HCT116 (cell line): ENCODE results near the gene FAXDC2. TPM values are rescaled to one million over a fixed set of nuclear protein-coding genes. Genes with fewer than 3 reads are reported as not detected.

Source experiments
- ATAC-seq: fragments of 200-7000 bp; cut with Tn5 transposase; 2 replicates; pipeline ENCODE4 v1.9.1; 2020; ENCODE audit warnings: mild to moderate bottlenecking, moderate library complexity
- BruUV-seq: library from RNA; stranded (reverse); fragments of 400-500 nt; replicated peaks from 2 replicates; lab custom pipeline; 2021; lab: Mats Ljungman, UMichigan
- CTCF ChIA-PET: fragments of 300-600 bp; sonication (Branson Sonifier 250); formaldehyde crosslinking; loops from one replicate; lab custom pipeline; 2021; ENCODE audit warnings: antibody characterized with exemption; lab: Charles Lee
- POLR2A ChIA-PET: fragments of 300-600, 350-600 bp; sonication (Branson Sonifier 250); formaldehyde crosslinking; loops from one replicate; lab custom pipeline; 2021; ENCODE audit warnings: antibody characterized with exemption; lab: Charles Lee
- RAD21 ChIA-PET, 2 experiments: fragments of 300-600 bp; sonication (Branson Sonifier 250); formaldehyde crosslinking; loops; one replicate each; lab custom pipeline; 2023; ENCODE audit warnings: low total read pairs in 2 of 2; ENCODE audit not compliant: uncharacterized antibody in 2 of 2, unreplicated experiment in 2 of 2, low non-redundant PET in 1 of 2; lab: Charles Lee
- DNase-seq: peaks from one replicate; pipeline ENCODE4 v3.0.0-alpha.2; 2010; ENCODE audit warnings: low read depth, low spot score
- H2AFZ ChIP-seq: fragments of 200-600 bp; shearing (Covaris generic), sonication (generic); 2 replicates; pipeline ENCODE4 v1.6.1; 2017; ENCODE audit warnings: low read depth, mixed run types, mixed read lengths, antibody characterized with exemption, low read length; ENCODE audit not compliant: poor library complexity, severe bottlenecking
- H3K27ac ChIP-seq: 2 replicates; pipeline ENCODE4 v1.5.1; 2012; ENCODE audit warnings: low read depth, low read length
- H3K27me3 ChIP-seq: fragments of 200-600 bp; sonication (generic); 2 replicates; pipeline ENCODE4 v1.6.1; 2016; ENCODE audit warnings: mixed run types, low read length, mixed read lengths; ENCODE audit not compliant: insufficient read depth
- H3K36me3 ChIP-seq, 2 experiments: fragments of 200-500 bp in 1 of 2; fragments of 200-600 bp in 1 of 2; sonication (Bioruptor generic) in 1 of 2; sonication (generic) in 1 of 2; 2 replicates each; pipeline versions ENCODE4 v1.5.1 to v1.6.1; 2014 to 2016; ENCODE audit warnings: low read length in 2 of 2, inconsistent platforms in 1 of 2, mixed read lengths in 1 of 2, mixed run types in 1 of 2; ENCODE audit not compliant: insufficient read depth in 2 of 2, control insufficient read depth in 1 of 2
- H3K4me1 ChIP-seq, 2 experiments: fragments of 200-600 bp in 1 of 2; sonication (generic) in 1 of 2; 2 replicates each; pipeline versions ENCODE4 v1.5.1 to v1.6.1; 2012 to 2017; ENCODE audit warnings: low read length in 2 of 2, inconsistent platforms in 1 of 2, mild to moderate bottlenecking in 1 of 2, mixed read lengths in 1 of 2, mixed run types in 1 of 2, moderate library complexity in 1 of 2; ENCODE audit not compliant: insufficient read depth in 2 of 2, control insufficient read depth in 1 of 2
- H3K4me2 ChIP-seq: fragments of 200-600 bp; sonication (generic); 2 replicates; pipeline ENCODE4 v1.6.1; 2017; ENCODE audit warnings: mixed run types, low read length, mixed read lengths
- H3K4me3 ChIP-seq, 2 experiments: fragments of 200-600 bp in 1 of 2; sonication (generic) in 1 of 2; replicated peaks in 1 of 2; 2 replicates each; pipeline ENCODE4 v1.5.1; 2011 to 2016; ENCODE audit warnings: low read length in 2 of 2, control low read depth in 1 of 2, low read depth in 1 of 2, mild to moderate bottlenecking in 1 of 2, mixed read lengths in 1 of 2, mixed run types in 1 of 2
- H3K79me2 ChIP-seq: fragments of 200-600 bp; sonication (generic); 2 replicates; pipeline ENCODE4 v1.6.1; 2017; ENCODE audit warnings: mild to moderate bottlenecking, mixed run types, low read length, moderate library complexity, mixed read lengths; ENCODE audit not compliant: insufficient read depth
- H3K9ac ChIP-seq: fragments of 200-600 bp; sonication (generic); 2 replicates; pipeline ENCODE4 v1.6.1; 2016; ENCODE audit warnings: low read length, mixed read lengths
- H3K9me2 ChIP-seq: fragments of 200-600 bp; sonication (generic), shearing (Covaris generic); 2 replicates; pipeline ENCODE4 v1.6.1; 2017; ENCODE audit warnings: mixed run types, mild to moderate bottlenecking, moderate library complexity; ENCODE audit not compliant: insufficient read depth
- H3K9me3 ChIP-seq, 2 experiments: fragments of 200-500 bp in 1 of 2; fragments of 200-600 bp in 1 of 2; sonication (Bioruptor generic) in 1 of 2; sonication (generic) in 1 of 2; 2 replicates each; pipeline ENCODE4 v1.6.1; 2014 to 2017; ENCODE audit warnings: low read length in 2 of 2, mixed read lengths in 2 of 2, inconsistent platforms in 1 of 2, low read depth in 1 of 2, mild to moderate bottlenecking in 1 of 2, mixed run types in 1 of 2, moderate library complexity in 1 of 2; ENCODE audit not compliant: control insufficient read depth in 1 of 2, insufficient read depth in 1 of 2
- H4K20me1 ChIP-seq: fragments of 200-600 bp; sonication (generic), shearing (Covaris generic); 2 replicates; pipeline ENCODE4 v1.6.1; 2017; ENCODE audit warnings: mixed run types, mild to moderate bottlenecking, moderate library complexity; ENCODE audit not compliant: insufficient read depth
- CBX3 ChIP-seq: IDR thresholded peaks from 2 replicates; pipeline ENCODE4 v1.6.1; 2012; ENCODE audit warnings: low read depth
- CEBPB ChIP-seq: IDR thresholded peaks from 2 replicates; pipeline ENCODE4 v1.6.1; 2012; ENCODE audit warnings: low read depth
- EGR1 ChIP-seq: IDR thresholded peaks from 2 replicates; pipeline ENCODE4 v1.6.1; 2012; ENCODE audit warnings: low read depth
- ELF1 ChIP-seq: IDR thresholded peaks from 2 replicates; pipeline ENCODE4 v1.6.1; 2012; ENCODE audit warnings: low read depth, borderline replicate concordance
- FOSL1 ChIP-seq: IDR thresholded peaks from 2 replicates; pipeline ENCODE4 v1.6.1; 2012; ENCODE audit warnings: low read depth
- JUND ChIP-seq: IDR thresholded peaks from 2 replicates; pipeline ENCODE4 v1.6.1; 2012
- POLR2A ChIP-seq: IDR thresholded peaks from 2 replicates; pipeline ENCODE4 v1.7.0; 2011; ENCODE audit warnings: borderline replicate concordance; ENCODE audit not compliant: insufficient read depth, insufficient read length; ENCODE audit errors: extremely low read depth
- POLR2AphosphoS5 ChIP-seq: IDR thresholded peaks from 2 replicates; pipeline ENCODE4 v1.6.1; 2011; ENCODE audit warnings: mild to moderate bottlenecking, low read depth, low read length, moderate library complexity
- RAD21 ChIP-seq: IDR thresholded peaks from 2 replicates; pipeline ENCODE4 v1.6.1; 2012; ENCODE audit warnings: low read depth, mild to moderate bottlenecking
- SIN3A ChIP-seq: IDR thresholded peaks from 2 replicates; pipeline ENCODE4 v1.6.1; 2012; ENCODE audit warnings: low read depth
- SP1 ChIP-seq: IDR thresholded peaks from 2 replicates; pipeline ENCODE4 v1.6.1; 2012; ENCODE audit warnings: low read depth
- SRF ChIP-seq: IDR thresholded peaks from 2 replicates; pipeline ENCODE4 v1.6.1; 2012; ENCODE audit warnings: low read depth
- TCF7L2 ChIP-seq: IDR thresholded peaks from 2 replicates; pipeline ENCODE4 v1.7.0; 2011; ENCODE audit warnings: borderline replicate concordance, inconsistent platforms; ENCODE audit not compliant: insufficient read depth, insufficient read length; ENCODE audit errors: extremely low read depth
- YY1 ChIP-seq: IDR thresholded peaks from 2 replicates; pipeline ENCODE4 v1.6.1; 2011; ENCODE audit warnings: low read length, low read depth, moderate library complexity, mild to moderate bottlenecking; ENCODE audit not compliant: insufficient replicate concordance; ENCODE audit errors: extremely low read depth
- ZFX ChIP-seq: fragments of 450-650 bp; IDR thresholded peaks from 2 replicates; pipeline ENCODE4 v1.6.1; 2017
- ZNF274 ChIP-seq: fragments of 200-500 bp; sonication (Bioruptor generic); IDR thresholded peaks from 2 replicates; pipeline ENCODE4 v1.6.1; 2014; ENCODE audit warnings: mild to moderate bottlenecking, low read depth, low read length, inconsistent platforms
- intact Hi-C: fragments of 100-400 bp; cut with micrococcal nuclease; formaldehyde crosslinking; loops from 2 replicates; pipeline ENCODE4 v1.10.0; 2022
- total RNA-seq: library from RNA; stranded (reverse); gene quantifications from one replicate; pipeline ENCODE4 v1.2.1, GENCODE V29; 2021; ENCODE audit not compliant: unreplicated experiment
- TF ChIP-seq, protein P1 (sequence below): IDR thresholded peaks from 2 replicates; pipeline ENCODE4 v1.6.1; 2012; ENCODE audit warnings: low read depth
- TF ChIP-seq, protein P2 (sequence below), 3 experiments: fragments of 200-600 bp in 1 of 3; sonication (generic) in 1 of 3; IDR thresholded peaks in 2 of 3; conservative IDR thresholded peaks in 1 of 3; 2 replicates each; pipeline ENCODE4 v1.5.1; 2012 to 2017; ENCODE audit warnings: low read depth in 2 of 3, low read length in 2 of 3, antibody characterized with exemption in 1 of 3, borderline replicate concordance in 1 of 3, control low read depth in 1 of 3, mild to moderate bottlenecking in 1 of 3, mixed read lengths in 1 of 3, mixed run types in 1 of 3, moderate library complexity in 1 of 3; ENCODE audit not compliant: insufficient read depth in 1 of 3
- TF ChIP-seq, protein P3 (sequence below): IDR thresholded peaks from 2 replicates; pipeline ENCODE4 v1.6.1; 2012

Gene FAXDC2
- total RNA-seq, 1 experiment from 2014 or later: 0.22 TPM

GRCh38 chr5:154802050-154802449 lies 48.4 kb downstream of the FAXDC2 start:
- Histone ChIP-seq H3K4me2 (no peak overlapping the region), H2AFZ (no peak overlapping the region), H3K27ac (no peak overlapping the region), H3K9me2 (no peaks in the 10 kb centered on the region), H4K20me1 (peaks cover 4% of the 10 kb centered on the region; the same call in 1 of the 2 replicates), H3K4me1 (no peaks in the 10 kb centered on the region), H3K36me3 (peaks cover 70 to 74% of the 10 kb centered on the region in 2 experiments)
- CTCF ChIA-PET: no interaction called here
- no peak for DNase-seq
- intact Hi-C loops: no loop called here
- no TSS peak for BruUV-seq
- TF ChIP-seq ELF1 (no peak), SP1 (no peak), CBX3 (no peak), CEBPB (no peak), SRF (no peak), POLR2AphosphoS5 (no peak), SIN3A (no peak), EGR1 (no peak), RAD21 (no peak), ZFX (no peak), JUND (no peak), FOSL1 (no peak), ZNF274 (no peak), TCF7L2 (no peak), POLR2A (no peak), YY1 (no peak)
- TF ChIP-seq, protein P1, sequence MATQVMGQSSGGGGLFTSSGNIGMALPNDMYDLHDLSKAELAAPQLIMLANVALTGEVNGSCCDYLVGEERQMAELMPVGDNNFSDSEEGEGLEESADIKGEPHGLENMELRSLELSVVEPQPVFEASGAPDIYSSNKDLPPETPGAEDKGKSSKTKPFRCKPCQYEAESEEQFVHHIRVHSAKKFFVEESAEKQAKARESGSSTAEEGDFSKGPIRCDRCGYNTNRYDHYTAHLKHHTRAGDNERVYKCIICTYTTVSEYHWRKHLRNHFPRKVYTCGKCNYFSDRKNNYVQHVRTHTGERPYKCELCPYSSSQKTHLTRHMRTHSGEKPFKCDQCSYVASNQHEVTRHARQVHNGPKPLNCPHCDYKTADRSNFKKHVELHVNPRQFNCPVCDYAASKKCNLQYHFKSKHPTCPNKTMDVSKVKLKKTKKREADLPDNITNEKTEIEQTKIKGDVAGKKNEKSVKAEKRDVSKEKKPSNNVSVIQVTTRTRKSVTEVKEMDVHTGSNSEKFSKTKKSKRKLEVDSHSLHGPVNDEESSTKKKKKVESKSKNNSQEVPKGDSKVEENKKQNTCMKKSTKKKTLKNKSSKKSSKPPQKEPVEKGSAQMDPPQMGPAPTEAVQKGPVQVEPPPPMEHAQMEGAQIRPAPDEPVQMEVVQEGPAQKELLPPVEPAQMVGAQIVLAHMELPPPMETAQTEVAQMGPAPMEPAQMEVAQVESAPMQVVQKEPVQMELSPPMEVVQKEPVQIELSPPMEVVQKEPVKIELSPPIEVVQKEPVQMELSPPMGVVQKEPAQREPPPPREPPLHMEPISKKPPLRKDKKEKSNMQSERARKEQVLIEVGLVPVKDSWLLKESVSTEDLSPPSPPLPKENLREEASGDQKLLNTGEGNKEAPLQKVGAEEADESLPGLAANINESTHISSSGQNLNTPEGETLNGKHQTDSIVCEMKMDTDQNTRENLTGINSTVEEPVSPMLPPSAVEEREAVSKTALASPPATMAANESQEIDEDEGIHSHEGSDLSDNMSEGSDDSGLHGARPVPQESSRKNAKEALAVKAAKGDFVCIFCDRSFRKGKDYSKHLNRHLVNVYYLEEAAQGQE: no peak
- TF ChIP-seq, protein P2, sequence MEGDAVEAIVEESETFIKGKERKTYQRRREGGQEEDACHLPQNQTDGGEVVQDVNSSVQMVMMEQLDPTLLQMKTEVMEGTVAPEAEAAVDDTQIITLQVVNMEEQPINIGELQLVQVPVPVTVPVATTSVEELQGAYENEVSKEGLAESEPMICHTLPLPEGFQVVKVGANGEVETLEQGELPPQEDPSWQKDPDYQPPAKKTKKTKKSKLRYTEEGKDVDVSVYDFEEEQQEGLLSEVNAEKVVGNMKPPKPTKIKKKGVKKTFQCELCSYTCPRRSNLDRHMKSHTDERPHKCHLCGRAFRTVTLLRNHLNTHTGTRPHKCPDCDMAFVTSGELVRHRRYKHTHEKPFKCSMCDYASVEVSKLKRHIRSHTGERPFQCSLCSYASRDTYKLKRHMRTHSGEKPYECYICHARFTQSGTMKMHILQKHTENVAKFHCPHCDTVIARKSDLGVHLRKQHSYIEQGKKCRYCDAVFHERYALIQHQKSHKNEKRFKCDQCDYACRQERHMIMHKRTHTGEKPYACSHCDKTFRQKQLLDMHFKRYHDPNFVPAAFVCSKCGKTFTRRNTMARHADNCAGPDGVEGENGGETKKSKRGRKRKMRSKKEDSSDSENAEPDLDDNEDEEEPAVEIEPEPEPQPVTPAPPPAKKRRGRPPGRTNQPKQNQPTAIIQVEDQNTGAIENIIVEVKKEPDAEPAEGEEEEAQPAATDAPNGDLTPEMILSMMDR (IDR thresholded peaks at IDR 0.05 in 2 of 3, conservative IDR thresholded peaks at IDR 0.05 in 1 of 3; ENCODE audit: borderline replicate concordance in 1 of 3, insufficient read depth in 1 of 3, low read depth in 2 of 3, low read length in 2 of 3): no peak
- TF ChIP-seq, protein P3, sequence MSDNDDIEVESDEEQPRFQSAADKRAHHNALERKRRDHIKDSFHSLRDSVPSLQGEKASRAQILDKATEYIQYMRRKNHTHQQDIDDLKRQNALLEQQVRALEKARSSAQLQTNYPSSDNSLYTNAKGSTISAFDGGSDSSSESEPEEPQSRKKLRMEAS: no peak
- TF ChIP-seq, all 23 proteins: peak for 0
- ATAC-seq: no peak
- Histone ChIP-seq H3K9me3 (no peaks in the 10 kb centered on the region), H3K9ac (no peak overlapping the region), H3K79me2 (peaks cover 61% of the 10 kb centered on the region; the same call in 1 of the 2 replicates), H3K4me3 (no peak overlapping the region), H3K27me3 (no peaks in the 10 kb centered on the region)
- RAD21 ChIA-PET: no interaction called here
- POLR2A ChIA-PET: no interaction called here
